Pons (tissue), 1 donor: ENCODE measurements around the gene STUM.
"Not testable (repeated sequence)": the region's sequence is repeated elsewhere in the genome, so short reads cannot be mapped to it uniquely, and the experiment has no call there.

Source experiments
- DNase-seq: peaks from one replicate; pipeline ENCODE4 v3.0.0-alpha.2; 2016; ENCODE audit warnings: low spot score

Gene STUM

GRCh38 chr1:226604560-226605317 lies 56.2 kb downstream of the STUM start:
- no peak for DNase-seq

- no peak for DNase-seq
Observed at GRCh38 chr1:226605318-226605950, 56.9 kb downstream of the STUM start.

- DNase-seq = no peak
Observed at GRCh38 chr1:226606311-226607267, 58.0 kb downstream of the STUM start.

GRCh38 chr1:226607268-226607660 lies 58.7 kb downstream of the STUM start:
- no peak for DNase-seq

GRCh38 chr1:226607821-226608220 lies 59.3 kb downstream of the STUM start:
- DNase-seq = no peak

- DNase-seq = peak; percentile 51
Observed at GRCh38 chr1:226608699-226609505, 60.3 kb downstream of the STUM start.

GRCh38 chr1:226609836-226610455 lies 61.4 kb downstream of the STUM start:
- DNase-seq = no peak

GRCh38 chr1:226610671-226611070 lies 62.1 kb downstream of the STUM start:
- DNase-seq = no peak

- no peak for DNase-seq
Observed at GRCh38 chr1:226611301-226611700, 62.7 kb downstream of the STUM start.

GRCh38 chr1:226611980-226612379 lies 63.4 kb downstream of the STUM start:
- DNase-seq = not testable (repeated sequence)

GRCh38 chr1:226615876-226616275 lies 67.3 kb downstream of the STUM start:
- DNase-seq = no peak

- DNase-seq = no peak
Observed at GRCh38 chr1:226616636-226617035, 68.1 kb downstream of the STUM start.

GRCh38 chr1:226617109-226617508 lies 68.5 kb downstream of the STUM start:
- DNase-seq = no peak

- DNase-seq = not testable (repeated sequence)
Observed at GRCh38 chr1:226617719-226618118, 69.2 kb downstream of the STUM start.

- no peak for DNase-seq
Observed at GRCh38 chr1:226618380-226618779, 69.8 kb downstream of the STUM start.

- no peak for DNase-seq
Observed at GRCh38 chr1:226619031-226619430, 70.5 kb downstream of the STUM start.

- DNase-seq = no peak
Observed at GRCh38 chr1:226622012-226622411, 73.4 kb downstream of the STUM start.

GRCh38 chr1:226624526-226624925 lies 76.0 kb downstream of the STUM start:
- no peak for DNase-seq

GRCh38 chr1:226625326-226625725 lies 76.8 kb downstream of the STUM start:
- no peak for DNase-seq

GRCh38 chr1:226625832-226626576 lies 77.4 kb downstream of the STUM start:
- no peak for DNase-seq

- DNase-seq = peak; percentile 67
Observed at GRCh38 chr1:226626577-226626956, 78.0 kb downstream of the STUM start.
